NCI-H2029 treated with DMSO at 0.1 percent for 48 hours (cell line): ENCODE results near the gene DOLPP1.

Experiments used
- DNase-seq: peaks from one replicate; lab custom pipeline; 2025; lab: John Stamatoyannopoulos, UW

Gene DOLPP1

GRCh38 chr9:129139233-129139992 is 58.5 kb downstream of the DOLPP1 start:
- DNase-seq: peak; percentile 83

- DNase-seq: peak; percentile 93
These were observed 59.1 kb downstream of the DOLPP1 start for GRCh38 chr9:129139993-129140396.
